Common myeloid progenitor, CD34-positive (primary cell): ENCODE measurements around the gene TRPC3.
A peak's percentile ranks its signal among the peaks of the same experiment; 100 is the strongest.
"Not testable (repeated sequence)": the region's sequence is repeated elsewhere in the genome, so short reads cannot be mapped to it uniquely, and the experiment has no call there.

Experiments used
- CTCF ChIA-PET: fragments of 350-600 bp; sonication (Branson Sonifier 250); formaldehyde crosslinking; loops from one replicate; lab custom pipeline; 2021; ENCODE audit warnings: antibody characterized with exemption; lab: Charles Lee
- POLR2A ChIA-PET: fragments of 350-600 bp; sonication (Branson Sonifier 250); formaldehyde crosslinking; loops from one replicate; lab custom pipeline; 2021; ENCODE audit warnings: antibody characterized with exemption; lab: Charles Lee
- DNase-seq, 3 donors: peaks; one replicate each; pipeline versions ENCODE4 v3.0.0 to v3.0.0-alpha.2; 2013
- H3K27ac ChIP-seq, 2 experiments: 1 replicate in 1 of 2; 2 replicates in 1 of 2; pipeline ENCODE4 v1.7.0; 2013; ENCODE audit warnings: inconsistent platforms in 2 of 2, low read length in 2 of 2, mild to moderate bottlenecking in 2 of 2, low read depth in 1 of 2, moderate library complexity in 1 of 2; ENCODE audit not compliant: severe bottlenecking in 2 of 2, insufficient read depth in 1 of 2, poor library complexity in 1 of 2
- H3K27me3 ChIP-seq, 5 experiments: replicated peaks in 2 of 5; 1 replicate in 3 of 5; 2 replicates in 2 of 5; pipeline versions ENCODE4 v1.6.1 to v1.7.0; 2013; ENCODE audit warnings: low read length in 4 of 5, mild to moderate bottlenecking in 2 of 5, moderate library complexity in 2 of 5, inconsistent platforms in 1 of 5; ENCODE audit not compliant: insufficient read depth in 5 of 5, control insufficient read depth in 4 of 5
- H3K36me3 ChIP-seq, 4 experiments: 1 replicate in 2 of 4; 2 replicates in 2 of 4; pipeline versions ENCODE4 v1.6.1 to v1.7.0; 2013; ENCODE audit warnings: low read length in 3 of 4, control low read depth in 1 of 4, mild to moderate bottlenecking in 1 of 4; ENCODE audit not compliant: control insufficient read depth in 4 of 4, insufficient read depth in 4 of 4
- H3K4me1 ChIP-seq, 4 experiments: 1 replicate in 3 of 4; 2 replicates in 1 of 4; pipeline versions ENCODE4 v1.6.1 to v1.7.1; 2013; ENCODE audit warnings: low read length in 3 of 4, mild to moderate bottlenecking in 3 of 4, control low read depth in 1 of 4, inconsistent platforms in 1 of 4, moderate library complexity in 1 of 4; ENCODE audit not compliant: control insufficient read depth in 4 of 4, insufficient read depth in 4 of 4; ENCODE audit errors: control extremely low read depth in 1 of 4
- H3K4me3 ChIP-seq, 7 experiments: 1 replicate in 4 of 7; 2 replicates in 3 of 7; pipeline versions ENCODE4 v1.5.1 to v1.7.0; 2013; ENCODE audit warnings: mild to moderate bottlenecking in 7 of 7, low read length in 6 of 7, moderate library complexity in 6 of 7, inconsistent platforms in 2 of 7, low read depth in 2 of 7, control low read depth in 1 of 7; ENCODE audit not compliant: insufficient read depth in 4 of 7, control insufficient read depth in 1 of 7; ENCODE audit errors: extremely low read depth in 1 of 7
- H3K9me3 ChIP-seq, 5 experiments: 1 replicate in 4 of 5; 2 replicates in 1 of 5; pipeline versions ENCODE4 v1.6.1 to v1.7.1; 2013; ENCODE audit warnings: low read length in 4 of 5, mild to moderate bottlenecking in 2 of 5, inconsistent platforms in 1 of 5, low read depth in 1 of 5, moderate library complexity in 1 of 5; ENCODE audit not compliant: control insufficient read depth in 4 of 5, insufficient read depth in 2 of 5; ENCODE audit errors: control extremely low read depth in 1 of 5
- WGBS: methylation state at CpG from one replicate; pipeline ENCODE4 v1.1.5; 2013; ENCODE audit not compliant: insufficient coverage; 5-methylcytosine and 5-hydroxymethylcytosine counted together

The TRPC3 gene

DNA sequence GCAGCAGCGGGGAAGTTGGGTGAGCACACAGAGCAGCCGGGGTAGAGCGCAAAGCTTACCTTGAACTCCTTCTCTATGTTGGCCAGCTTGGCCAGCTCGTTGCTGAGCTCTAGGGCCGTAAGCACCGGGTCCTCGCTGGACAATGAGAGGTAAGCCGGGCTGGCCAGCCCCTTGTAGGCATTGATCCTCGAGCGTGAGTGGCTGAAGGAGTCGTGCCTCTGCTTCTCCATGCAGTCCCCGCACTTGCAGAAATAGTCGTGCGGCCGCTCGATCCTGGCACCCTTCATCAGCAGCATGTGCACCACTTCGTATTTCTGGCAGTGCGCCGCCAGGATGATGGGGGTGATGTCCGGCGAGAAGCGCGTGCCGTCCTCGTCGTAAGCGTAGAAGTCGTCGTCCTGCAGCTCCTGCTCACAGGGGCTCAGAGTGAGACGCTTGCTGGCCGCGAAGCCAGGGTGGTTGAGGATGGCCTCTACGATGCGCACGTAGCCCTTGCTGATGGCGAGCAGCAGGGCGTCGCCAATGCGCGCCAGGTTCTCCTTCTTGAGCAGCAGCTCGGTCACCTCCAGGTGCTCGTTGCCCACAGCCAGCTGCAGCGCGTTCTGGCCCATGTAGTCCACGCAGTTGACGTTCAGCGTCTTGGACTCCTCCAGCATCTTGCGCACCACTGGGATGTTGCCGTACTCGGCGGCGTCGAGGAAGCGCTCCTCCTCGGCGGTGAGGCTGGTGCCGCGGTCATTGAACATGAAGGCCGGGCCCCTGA, 19.5 kb downstream of the TRPC3 start:
- peaks cover 0 to 2% (median 0%) of the 10 kb centered on the region in 5 experiments for H3K9me3 ChIP-seq
- CTCF ChIA-PET = interaction anchor here (1.3 kb wide), 1 partner anchor 17 kb away, joined by 3 read pairs; no protein-coding TSS in a partner anchor
- no peak overlapping the region for H3K4me3 ChIP-seq

DNA sequence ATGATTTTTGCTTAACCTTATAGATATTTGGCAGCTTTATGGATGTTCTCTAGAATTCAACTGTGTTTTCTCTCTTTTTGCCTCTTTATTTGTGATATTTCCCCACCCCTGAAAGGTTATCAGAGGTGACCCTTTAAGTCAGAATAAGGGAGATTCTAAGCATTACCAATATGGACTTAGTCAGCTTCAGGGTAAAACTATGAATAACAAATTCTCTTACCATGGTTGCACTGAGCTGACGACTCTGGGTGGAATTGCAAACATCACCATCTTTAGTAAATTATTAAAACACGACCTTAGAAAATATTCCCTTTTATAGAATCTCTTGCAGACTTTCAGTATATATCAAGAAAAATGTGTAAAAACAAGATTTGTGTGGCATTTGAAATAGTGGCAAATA, 21.6 kb downstream of the TRPC3 start:
- CTCF ChIA-PET = interaction anchor here (1.2 kb wide), 1 partner anchor 18 kb away, joined by 3 read pairs; no protein-coding TSS in a partner anchor
- WGBS = no CpG with 5 or more reads among the region's 2 CpGs

More for the DNA sequence above, 19.5 kb downstream of the TRPC3 start:
- peaks cover 8 to 83% (median 22%) of the 10 kb centered on the region in 5 experiments for H3K27me3 ChIP-seq
- POLR2A ChIA-PET = no interaction called here
- no peaks in the 10 kb centered on the region for H3K36me3 ChIP-seq
- H3K27ac ChIP-seq = no peak overlapping the region
- WGBS = 61% methylated on average over 52 of the region's 59 CpGs
- H3K4me1 ChIP-seq = peaks cover 0 to 4% (median 0%) of the 10 kb centered on the region in 4 experiments
- no peak for DNase-seq

DNA sequence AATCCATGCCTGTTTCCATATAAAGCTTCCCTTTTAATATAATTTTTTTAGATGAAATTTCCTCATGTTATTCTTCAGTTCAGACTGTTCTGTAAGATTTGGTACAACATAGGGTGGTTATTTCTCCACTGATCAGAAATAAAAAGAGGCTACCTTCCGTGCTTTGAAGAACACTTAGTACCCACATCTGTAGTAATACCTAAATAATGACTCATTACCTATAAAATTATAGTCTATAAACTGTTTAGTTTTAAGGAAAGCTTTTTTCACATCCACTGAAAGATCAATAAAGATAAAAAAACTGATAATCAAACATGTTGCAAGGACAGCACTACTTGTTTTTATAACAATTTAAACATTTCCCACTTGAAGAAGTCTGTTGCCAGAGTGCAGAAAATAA, 23.9 kb downstream of the TRPC3 start:
- H3K4me3 ChIP-seq = peak overlapping the region in 1 of 7 experiments; percentile 1
- POLR2A ChIA-PET = no interaction called here
- H3K9me3 ChIP-seq = peaks cover 0 to 2% (median 0%) of the 10 kb centered on the region in 5 experiments
- CTCF ChIA-PET = no interaction called here
- H3K36me3 ChIP-seq = no peaks in the 10 kb centered on the region
- H3K4me1 ChIP-seq = peaks cover 0 to 4% (median 0%) of the 10 kb centered on the region in 4 experiments
- H3K27me3 ChIP-seq = peaks cover 8 to 53% (median 11%) of the 10 kb centered on the region in 5 experiments
- no CpG with 5 or more reads among the region's 1 CpG for WGBS
- no peak for DNase-seq
- no peak overlapping the region for H3K27ac ChIP-seq

More for the DNA sequence above, 21.6 kb downstream of the TRPC3 start:
- peaks cover 8 to 69% (median 13%) of the 10 kb centered on the region in 5 experiments for H3K27me3 ChIP-seq
- no peak overlapping the region for H3K27ac ChIP-seq
- peaks cover 0 to 2% (median 0%) of the 10 kb centered on the region in 5 experiments for H3K9me3 ChIP-seq
- H3K4me3 ChIP-seq = no peak overlapping the region
- H3K4me1 ChIP-seq = peaks cover 0 to 4% (median 0%) of the 10 kb centered on the region in 4 experiments
- no peak for DNase-seq
- POLR2A ChIA-PET = no interaction called here
- H3K36me3 ChIP-seq = no peaks in the 10 kb centered on the region

DNA sequence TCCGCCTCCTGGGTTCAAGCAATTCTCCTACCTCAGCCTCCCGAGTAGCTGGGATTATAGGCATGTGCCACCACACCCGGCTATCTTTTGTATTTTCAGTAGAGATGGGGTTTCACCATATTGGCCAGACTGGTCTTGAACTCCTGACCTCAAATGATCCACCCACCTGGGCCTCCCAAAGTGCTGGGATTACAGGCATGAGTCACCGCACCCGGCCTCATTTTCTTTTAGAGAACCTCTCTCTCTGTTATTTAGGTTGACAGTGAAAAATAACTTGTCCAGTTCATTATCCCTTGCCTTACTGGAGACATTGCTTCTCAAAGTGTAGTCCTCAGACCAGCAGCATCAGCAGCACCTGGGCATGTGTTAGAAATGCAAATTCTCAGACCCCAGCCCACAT, 25.4 kb downstream of the TRPC3 start:
- H3K4me3 ChIP-seq, H3K36me3 ChIP-seq, H3K4me1 ChIP-seq, POLR2A ChIA-PET, CTCF ChIA-PET, DNase-seq, H3K9me3 ChIP-seq, H3K27ac ChIP-seq: not testable (repeated sequence)
- 90% methylated on average over 5 of the region's 5 CpGs for WGBS
- peaks cover 0 to 39% (median 6%) of the 10 kb centered on the region in 5 experiments for H3K27me3 ChIP-seq

DNA sequence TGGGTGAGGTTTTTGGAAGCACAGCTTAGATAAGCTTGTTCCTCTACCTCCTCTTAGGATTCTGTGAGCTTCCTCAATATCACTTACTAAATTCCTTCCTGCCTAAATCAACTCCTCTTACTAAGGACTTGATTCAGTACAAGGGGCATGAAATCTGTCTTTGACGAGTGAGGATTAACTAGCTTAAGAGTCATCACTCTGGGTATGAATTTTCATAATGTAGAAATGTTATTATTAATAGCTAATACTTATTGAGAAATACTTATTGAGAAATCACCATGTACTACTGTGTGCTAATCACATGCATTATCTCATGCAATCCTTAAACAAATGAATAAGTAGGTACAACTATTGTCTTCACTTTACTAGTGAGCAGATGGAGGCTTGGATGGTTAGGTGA, 28.6 kb downstream of the TRPC3 start:
- ChIA-PET CTCF (no interaction called here), POLR2A (no interaction called here)
- Histone ChIP-seq H3K4me3 (no peak overlapping the region), H3K9me3 (no peaks in the 10 kb centered on the region), H3K27me3 (peaks cover 0 to 13% (median 0%) of the 10 kb centered on the region in 5 experiments), H3K36me3 (no peaks in the 10 kb centered on the region), H3K4me1 (no peaks in the 10 kb centered on the region), H3K27ac (no peak overlapping the region)
- no peak for DNase-seq
- no CpG with 5 or more reads among the region's 1 CpG for WGBS

DNA sequence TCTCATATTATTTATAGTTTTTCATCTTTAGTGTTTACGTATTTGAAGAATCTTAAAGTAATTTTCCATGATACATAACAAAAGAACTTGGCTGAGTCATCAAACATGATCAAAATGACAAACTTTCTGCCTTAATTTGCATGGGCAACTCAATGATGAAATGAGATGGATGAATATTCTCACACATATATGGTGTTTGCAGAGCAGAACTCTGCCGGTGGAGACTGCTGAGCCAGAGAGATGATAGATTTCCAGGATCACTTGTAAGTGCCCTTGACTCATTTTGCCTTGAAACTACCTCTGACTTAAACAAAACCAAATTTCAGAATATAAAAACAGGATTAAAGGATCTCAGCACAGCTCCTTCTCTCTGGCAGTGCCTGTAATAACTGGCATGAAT, 38.2 kb downstream of the TRPC3 start:
- no peaks in the 10 kb centered on the region for H3K9me3 ChIP-seq
- H3K4me3 ChIP-seq = no peak overlapping the region
- no peaks in the 10 kb centered on the region for H3K36me3 ChIP-seq
- ChIA-PET POLR2A (no interaction called here), CTCF (interaction anchor here (0.9 kb wide), 1 partner anchor 382 kb away, joined by 4 read pairs; no protein-coding TSS in a partner anchor)
- H3K4me1 ChIP-seq = no peaks in the 10 kb centered on the region
- H3K27me3 ChIP-seq = peaks cover 0 to 8% (median 5%) of the 10 kb centered on the region in 5 experiments
- DNase-seq = no peak
- WGBS = 100% methylated on average over 1 of the region's 2 CpGs
- H3K27ac ChIP-seq = no peak overlapping the region

DNA sequence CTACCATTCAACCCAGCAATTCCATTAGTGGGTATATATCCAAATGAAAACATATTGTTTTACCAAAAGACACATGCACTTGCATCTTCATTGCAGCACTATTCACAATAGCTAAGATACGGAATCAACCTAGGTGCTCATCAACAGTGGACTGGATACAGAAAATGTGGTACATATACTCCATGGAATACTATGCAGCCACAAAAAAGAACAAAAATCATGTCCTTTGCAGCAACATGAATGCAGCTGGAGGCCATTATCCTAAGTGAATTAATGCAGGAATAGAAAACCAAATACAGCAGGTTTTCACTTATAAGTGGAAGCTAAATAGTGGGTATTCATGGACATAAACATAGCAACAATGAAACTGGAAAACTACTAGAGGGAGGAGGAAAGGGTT, 43.5 kb downstream of the TRPC3 start:
- no peaks in the 10 kb centered on the region for H3K36me3 ChIP-seq
- POLR2A ChIA-PET = no interaction called here
- no peaks in the 10 kb centered on the region for H3K4me1 ChIP-seq
- H3K9me3 ChIP-seq = no peaks in the 10 kb centered on the region
- CTCF ChIA-PET = no interaction called here
- DNase-seq = no peak
- 100% methylated on average over 1 of the region's 1 CpG for WGBS
- no peak overlapping the region for H3K4me3 ChIP-seq
- H3K27me3 ChIP-seq = peaks cover 0 to 24% (median 13%) of the 10 kb centered on the region in 5 experiments
- no peak overlapping the region for H3K27ac ChIP-seq
